A549 (cell line): ENCODE data around the gene ARHGAP10.

Experiments used
- CEBPB ChIP-seq, 2 experiments: fragments of >200 bp in 1 of 2; sonication (Bioruptor Twin) in 1 of 2; formaldehyde crosslinking in 1 of 2; IDR thresholded peaks; 2 replicates each; pipeline ENCODE4 v1.6.1; 2012 to 2016
- EP300 ChIP-seq, 2 experiments: fragments of >200 bp; sonication (Bioruptor Twin); formaldehyde crosslinking; IDR thresholded peaks; 2 replicates in 1 of 2; 3 replicates in 1 of 2; pipeline ENCODE4 v1.6.1; 2016 to 2017
- ESRRA ChIP-seq: fragments of 150-350 bp; IDR thresholded peaks from 2 replicates; pipeline ENCODE4 v1.6.1; 2014; ENCODE audit warnings: mild to moderate bottlenecking, low read length, borderline replicate concordance
- MAZ ChIP-seq: fragments of 150-350 bp; IDR thresholded peaks from 2 replicates; pipeline ENCODE4 v1.6.1; 2014; ENCODE audit warnings: antibody characterized with exemption, low read depth, low read length, borderline replicate concordance
- POLR2A ChIP-seq: IDR thresholded peaks from 2 replicates; pipeline ENCODE4 v1.6.1; 2012; ENCODE audit warnings: mild to moderate bottlenecking, low read length
- RCOR1 ChIP-seq: fragments of 150-350 bp; IDR thresholded peaks from 2 replicates; pipeline ENCODE4 v1.6.1; 2014; ENCODE audit warnings: antibody characterized with exemption, low read length, low read depth
- SMC3 ChIP-seq: fragments of >200 bp; sonication (Bioruptor Twin); formaldehyde crosslinking; IDR thresholded peaks from 3 replicates; pipeline ENCODE4 v1.6.1; 2018; ENCODE audit warnings: inconsistent platforms
- ZNF302 ChIP-seq: fragments of 250-450 bp; sonication (Bioruptor Pico); IDR thresholded peaks from 2 replicates; pipeline ENCODE4 v1.9.0; 2021; ENCODE audit warnings: inconsistent platforms, mild to moderate bottlenecking, moderate library complexity
- TF ChIP-seq, protein P1 (sequence below): fragments of >200 bp; sonication (Bioruptor Twin); formaldehyde crosslinking; IDR thresholded peaks from 3 replicates; pipeline ENCODE4 v1.5.1; 2016

DNA sequence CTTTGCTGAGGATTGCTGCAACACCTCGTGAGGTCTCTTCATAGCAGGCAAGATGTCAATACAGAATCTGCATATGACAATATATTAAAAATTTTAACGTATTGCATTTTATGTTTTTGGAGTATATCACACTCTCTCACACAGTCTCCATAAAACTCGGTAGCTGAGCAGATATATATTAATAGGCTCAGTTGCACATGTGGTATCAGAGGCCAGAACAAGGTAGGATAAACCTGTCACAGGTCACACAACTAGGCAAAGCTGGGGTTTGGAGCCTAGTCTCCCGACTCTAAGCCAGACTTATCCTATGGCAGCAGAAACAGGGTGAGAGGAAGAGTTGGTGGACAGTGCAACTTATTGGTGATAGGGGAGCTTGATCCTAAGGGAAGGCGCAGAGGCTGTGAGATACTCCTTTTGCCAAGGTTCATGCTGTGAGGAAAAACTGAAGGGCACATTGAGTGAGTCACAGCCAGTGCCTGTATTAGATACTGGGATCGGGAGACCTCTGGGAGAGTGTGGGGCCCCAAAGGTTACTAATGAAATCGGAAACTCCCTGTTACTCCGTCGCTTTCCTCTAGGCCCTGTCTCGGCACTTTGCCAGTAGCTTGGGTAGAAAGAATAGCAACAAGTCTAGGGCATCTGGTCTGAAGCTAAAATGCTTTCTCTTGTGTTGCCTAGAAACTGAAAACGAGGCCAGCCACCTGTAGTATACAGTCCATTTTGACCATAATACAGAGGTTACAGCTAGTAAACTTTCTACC is 195.7 kb downstream of the ARHGAP10 start:
- TF ChIP-seq CEBPB (IDR thresholded peaks at IDR 0.05) = no peak
- TF ChIP-seq, protein P1, sequence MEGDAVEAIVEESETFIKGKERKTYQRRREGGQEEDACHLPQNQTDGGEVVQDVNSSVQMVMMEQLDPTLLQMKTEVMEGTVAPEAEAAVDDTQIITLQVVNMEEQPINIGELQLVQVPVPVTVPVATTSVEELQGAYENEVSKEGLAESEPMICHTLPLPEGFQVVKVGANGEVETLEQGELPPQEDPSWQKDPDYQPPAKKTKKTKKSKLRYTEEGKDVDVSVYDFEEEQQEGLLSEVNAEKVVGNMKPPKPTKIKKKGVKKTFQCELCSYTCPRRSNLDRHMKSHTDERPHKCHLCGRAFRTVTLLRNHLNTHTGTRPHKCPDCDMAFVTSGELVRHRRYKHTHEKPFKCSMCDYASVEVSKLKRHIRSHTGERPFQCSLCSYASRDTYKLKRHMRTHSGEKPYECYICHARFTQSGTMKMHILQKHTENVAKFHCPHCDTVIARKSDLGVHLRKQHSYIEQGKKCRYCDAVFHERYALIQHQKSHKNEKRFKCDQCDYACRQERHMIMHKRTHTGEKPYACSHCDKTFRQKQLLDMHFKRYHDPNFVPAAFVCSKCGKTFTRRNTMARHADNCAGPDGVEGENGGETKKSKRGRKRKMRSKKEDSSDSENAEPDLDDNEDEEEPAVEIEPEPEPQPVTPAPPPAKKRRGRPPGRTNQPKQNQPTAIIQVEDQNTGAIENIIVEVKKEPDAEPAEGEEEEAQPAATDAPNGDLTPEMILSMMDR = no peak
- no peak for TF ChIP-seq POLR2A
- no peak for TF ChIP-seq RCOR1
- TF ChIP-seq ESRRA = no peak
- no peak for TF ChIP-seq MAZ
- no peak for TF ChIP-seq SMC3
- TF ChIP-seq ZNF302 (CRISPR knock-in tag) = no peak
- TF ChIP-seq EP300 (IDR thresholded peaks at IDR 0.05) = no peak
